Calu3 (cell line): ENCODE results near the gene LTV1. TPM values are rescaled to one million over a fixed set of nuclear protein-coding genes. Genes with fewer than 3 reads are reported as not detected.

ENCODE experiments used
- BruUV-seq: library from RNA; stranded (reverse); fragments of 400-500 nt; replicated peaks from 2 replicates; lab custom pipeline; 2021; lab: Mats Ljungman, UMichigan
- CTCF ChIA-PET: fragments of 300-600 bp; sonication (Branson Sonifier 250); formaldehyde crosslinking; loops from one replicate; lab custom pipeline; 2022; ENCODE audit warnings: antibody characterized with exemption; lab: Charles Lee
- DNase-seq: peaks from one replicate; pipeline ENCODE4 v3.0.0; 2022
- H3K27ac Mint-ChIP-seq: one replicate; pipeline ENCODE4 v1.8.0; 2022; ENCODE audit warnings: mixed read lengths; ENCODE audit not compliant: unreplicated experiment
- H3K27me3 Mint-ChIP-seq: one replicate; pipeline ENCODE4 v1.8.0; 2022; ENCODE audit warnings: mixed read lengths; ENCODE audit not compliant: unreplicated experiment
- H3K36me3 Mint-ChIP-seq: one replicate; pipeline ENCODE4 v1.8.0; 2022; ENCODE audit warnings: mild to moderate bottlenecking, moderate library complexity, mixed read lengths; ENCODE audit not compliant: insufficient read depth, unreplicated experiment
- H3K4me1 Mint-ChIP-seq: one replicate; pipeline ENCODE4 v1.8.0; 2022; ENCODE audit warnings: mild to moderate bottlenecking, low read depth, mixed read lengths; ENCODE audit not compliant: unreplicated experiment
- H3K4me3 Mint-ChIP-seq: one replicate; pipeline ENCODE4 v1.8.0; 2022; ENCODE audit warnings: mild to moderate bottlenecking, low read depth, moderate library complexity, mixed read lengths; ENCODE audit not compliant: unreplicated experiment
- H3K9me3 Mint-ChIP-seq: one replicate; pipeline ENCODE4 v1.8.0; 2022; ENCODE audit warnings: low read depth, mixed read lengths; ENCODE audit not compliant: unreplicated experiment
- CTCF ChIP-seq: fragments of 200-600 bp; IDR thresholded peaks from one replicate; pipeline ENCODE4 v1.8.0; 2022; ENCODE audit warnings: antibody characterized with exemption; ENCODE audit not compliant: unreplicated experiment
- intact Hi-C: fragments of 100-400 bp; cut with micrococcal nuclease; formaldehyde crosslinking; loops from one replicate; pipeline ENCODE4 v1.10.0; 2022; ENCODE audit not compliant: unreplicated experiment
- total RNA-seq: library from RNA; stranded (reverse); gene quantifications from 2 replicates; pipeline ENCODE4 v1.2.3, GENCODE V29; 2022

Gene LTV1
- total RNA-seq, 1 experiment from 2014 or later: 21.8 TPM

DNA sequence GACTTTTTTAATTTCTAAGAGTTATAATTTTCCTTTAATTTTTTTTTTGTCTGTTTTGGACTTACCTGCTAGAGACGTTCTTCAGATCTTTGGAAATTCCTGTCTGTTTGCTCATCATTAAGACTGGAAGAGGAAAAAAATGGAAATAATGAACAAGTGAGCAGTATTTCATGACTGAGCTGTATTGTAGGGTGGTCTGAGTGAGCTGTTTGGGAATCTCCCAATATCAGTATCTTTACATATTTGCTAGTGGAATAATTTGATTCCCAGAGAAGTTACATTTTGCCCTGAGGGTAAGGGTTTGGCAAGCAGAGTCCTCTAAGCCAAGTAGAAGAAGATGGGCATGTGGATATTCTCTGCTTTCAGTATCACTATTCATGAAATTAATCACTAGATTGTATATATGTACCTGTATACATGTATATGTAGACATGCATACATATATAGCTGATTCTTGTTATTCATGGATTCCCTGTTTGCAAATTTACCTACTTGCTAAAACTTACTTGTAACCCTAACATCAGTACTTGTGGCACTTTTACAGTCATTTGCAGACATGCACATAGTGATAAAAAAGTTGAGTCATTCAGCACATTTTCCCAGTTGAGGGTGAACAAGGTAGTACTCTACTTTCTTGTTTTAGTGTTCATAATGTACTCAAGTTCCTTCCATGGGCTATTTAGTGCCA, 34.6 kb downstream of the LTV1 start:
- H3K9me3 Mint-ChIP-seq: no peaks in the 10 kb centered on the region
- H3K4me3 Mint-ChIP-seq: no peak overlapping the region
- BruUV-seq: no TSS peak
- no peaks in the 10 kb centered on the region for H3K36me3 Mint-ChIP-seq
- no peaks in the 10 kb centered on the region for H3K27me3 Mint-ChIP-seq
- DNase-seq: no peak
- no peak for TF ChIP-seq CTCF
- H3K27ac Mint-ChIP-seq: no peak overlapping the region
- CTCF ChIA-PET: no interaction called here
- H3K4me1 Mint-ChIP-seq: no peaks in the 10 kb centered on the region
- intact Hi-C loops: no loop called here

GRCh38 chr6:143878272-143878760, 35.2 kb downstream of the LTV1 start:
- H3K36me3 Mint-ChIP-seq: no peaks in the 10 kb centered on the region
- no peak for TF ChIP-seq CTCF
- intact Hi-C loops: no loop called here
- DNase-seq: no peak
- H3K4me3 Mint-ChIP-seq: no peak overlapping the region
- H3K27ac Mint-ChIP-seq: no peak overlapping the region
- no peaks in the 10 kb centered on the region for H3K9me3 Mint-ChIP-seq
- H3K27me3 Mint-ChIP-seq: no peaks in the 10 kb centered on the region
- CTCF ChIA-PET: no interaction called here
- H3K4me1 Mint-ChIP-seq: no peaks in the 10 kb centered on the region
- BruUV-seq: no TSS peak

- Mint-ChIP-seq H3K27ac (no peak overlapping the region), H3K9me3 (no peaks in the 10 kb centered on the region), H3K4me3 (no peak overlapping the region), H3K36me3 (no peaks in the 10 kb centered on the region), H3K27me3 (no peaks in the 10 kb centered on the region), H3K4me1 (no peaks in the 10 kb centered on the region)
- intact Hi-C loops: no loop called here
- CTCF ChIA-PET: no interaction called here
- no TSS peak for BruUV-seq
- no peak for TF ChIP-seq CTCF
- no peak for DNase-seq
Measured at GRCh38 chr6:143880412-143880811, 37.3 kb downstream of the LTV1 start.

- CTCF ChIA-PET: no interaction called here
- TF ChIP-seq CTCF: no peak
Measured at GRCh38 chr6:143882401-143882930, 39.3 kb downstream of the LTV1 start.

More at GRCh38 chr6:143882401-143882930, 39.3 kb downstream of the LTV1 start:
- no TSS peak for BruUV-seq
- Mint-ChIP-seq H3K4me3 (no peak overlapping the region), H3K27me3 (no peaks in the 10 kb centered on the region), H3K9me3 (no peaks in the 10 kb centered on the region), H3K27ac (no peak overlapping the region), H3K4me1 (no peaks in the 10 kb centered on the region), H3K36me3 (no peaks in the 10 kb centered on the region)
- DNase-seq: no peak
- intact Hi-C loops: no loop called here
